Stimulated activated CD4-positive, alpha-beta T cell treated with anti-CD3 and anti-CD28 coated beads, TNF-alpha, amount 100 ng/mL, for 24 hours (primary cell): ENCODE results near the gene CA5A.

Source experiments
- DNase-seq, 3 experiments: peaks; one replicate each; pipeline ENCODE4 v3.0.0-alpha.2; 2020; ENCODE audit warnings: low read depth in 3 of 3

Gene CA5A

DNA sequence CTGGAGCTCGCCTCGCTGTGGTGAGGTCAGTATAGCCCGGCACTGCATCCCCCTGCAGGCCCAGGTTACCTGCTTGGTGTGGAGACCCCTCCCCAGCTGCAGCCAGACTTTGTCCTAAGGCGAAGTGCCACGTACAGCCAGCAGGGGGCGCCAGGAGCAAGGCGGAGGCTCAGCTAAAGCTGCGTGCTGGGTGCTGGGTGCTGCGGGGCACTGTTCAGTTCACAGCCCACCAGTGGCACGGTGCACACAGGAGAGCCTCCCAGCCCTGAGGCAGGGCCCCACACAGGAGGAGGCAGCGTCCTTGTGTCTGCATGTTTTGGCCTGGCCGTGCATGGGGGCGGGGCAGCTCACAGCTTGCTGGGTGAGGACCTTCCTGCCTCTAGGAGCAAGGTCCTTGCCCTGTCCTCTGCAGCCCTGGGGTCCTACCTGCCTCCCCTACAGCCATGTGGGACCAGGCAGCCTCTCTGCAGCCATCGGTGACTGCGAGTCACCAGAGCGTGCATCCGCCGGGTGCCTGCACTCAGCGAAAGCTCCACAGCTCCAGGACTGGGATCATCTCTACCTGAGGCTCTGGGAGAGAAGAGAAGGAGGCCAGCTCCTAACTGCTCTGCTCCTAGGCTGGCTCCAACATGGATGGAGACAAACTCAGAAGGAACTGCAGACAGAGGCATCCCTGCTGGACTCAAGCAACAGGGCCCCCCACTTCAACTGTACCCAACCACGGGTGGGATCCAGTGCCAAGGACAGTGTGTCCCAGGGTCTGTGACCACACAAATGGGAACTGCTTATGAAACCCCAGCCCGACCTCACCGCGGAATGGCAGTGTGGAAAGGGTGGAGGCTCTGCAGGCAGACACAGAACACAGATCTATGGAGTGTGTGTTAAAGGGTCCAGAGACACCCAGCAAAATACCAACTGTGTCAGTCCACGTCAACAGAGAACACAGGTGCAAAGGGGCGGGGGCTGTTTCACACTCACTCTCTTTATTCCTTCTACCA lies 86.0 kb downstream of the CA5A start:
- DNase-seq: peak; percentile 48 to 66 (median 48)

DNA sequence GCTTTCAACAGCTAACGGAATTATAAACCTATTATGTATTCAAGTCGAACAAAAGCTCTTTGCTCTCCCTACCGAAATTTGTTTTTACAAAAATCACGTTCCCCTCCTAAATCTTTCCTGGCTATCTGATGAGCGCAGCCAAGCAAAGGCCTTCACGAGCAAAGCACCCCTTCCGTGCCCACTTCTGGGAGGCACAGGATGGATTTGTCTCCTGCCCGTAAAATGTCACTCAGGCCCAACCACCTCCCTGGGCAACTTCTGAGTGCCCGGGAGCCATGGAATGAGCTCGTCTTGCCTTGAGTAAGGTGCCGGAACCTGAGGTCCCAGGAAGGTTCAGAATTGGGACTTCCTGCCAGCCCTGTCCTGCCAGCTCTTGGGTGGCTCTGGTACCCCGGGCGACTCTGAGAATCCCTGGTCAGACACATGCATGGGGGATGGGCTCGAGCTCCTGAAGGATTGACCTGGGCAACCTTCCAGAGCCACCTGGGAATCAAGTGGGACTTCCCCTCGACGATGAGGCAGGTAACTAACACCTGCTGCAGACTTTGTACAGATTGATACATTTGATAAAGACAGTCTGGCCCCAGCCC lies 86.8 kb downstream of the CA5A start:
- DNase-seq: no peak

DNA sequence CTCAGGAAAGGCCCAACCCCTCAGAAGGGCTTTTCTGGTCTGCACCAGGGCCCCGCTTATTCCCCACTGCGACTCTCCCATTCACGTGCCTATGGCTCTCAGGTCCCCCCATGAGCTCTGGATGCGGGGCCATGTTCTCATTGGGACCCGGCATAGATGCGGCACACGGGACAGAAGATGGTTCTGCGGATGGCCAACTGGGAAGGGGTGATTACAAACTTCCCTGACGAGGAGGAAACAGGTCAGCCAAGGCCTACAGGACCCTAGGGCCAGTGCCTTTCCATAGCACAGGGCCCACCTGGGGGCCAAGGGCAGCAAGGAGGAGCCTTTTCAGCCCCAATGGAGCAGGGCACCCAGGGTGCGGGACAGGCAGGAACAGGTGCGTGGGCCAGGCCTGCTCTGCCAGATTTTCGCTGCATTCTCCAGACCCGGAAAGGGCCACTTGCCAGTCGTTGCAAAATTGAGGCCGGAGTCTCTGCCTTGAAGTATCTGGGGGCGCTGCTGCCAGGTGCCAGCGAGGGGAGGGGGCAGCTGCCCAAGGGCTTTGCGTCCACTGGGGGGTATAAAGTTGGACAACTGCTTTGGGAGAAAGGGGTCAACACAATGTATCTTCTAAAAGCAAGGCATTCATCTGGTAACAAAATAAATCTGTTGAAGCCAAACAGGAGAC lies 87.5 kb downstream of the CA5A start:
- no peak for DNase-seq

DNA sequence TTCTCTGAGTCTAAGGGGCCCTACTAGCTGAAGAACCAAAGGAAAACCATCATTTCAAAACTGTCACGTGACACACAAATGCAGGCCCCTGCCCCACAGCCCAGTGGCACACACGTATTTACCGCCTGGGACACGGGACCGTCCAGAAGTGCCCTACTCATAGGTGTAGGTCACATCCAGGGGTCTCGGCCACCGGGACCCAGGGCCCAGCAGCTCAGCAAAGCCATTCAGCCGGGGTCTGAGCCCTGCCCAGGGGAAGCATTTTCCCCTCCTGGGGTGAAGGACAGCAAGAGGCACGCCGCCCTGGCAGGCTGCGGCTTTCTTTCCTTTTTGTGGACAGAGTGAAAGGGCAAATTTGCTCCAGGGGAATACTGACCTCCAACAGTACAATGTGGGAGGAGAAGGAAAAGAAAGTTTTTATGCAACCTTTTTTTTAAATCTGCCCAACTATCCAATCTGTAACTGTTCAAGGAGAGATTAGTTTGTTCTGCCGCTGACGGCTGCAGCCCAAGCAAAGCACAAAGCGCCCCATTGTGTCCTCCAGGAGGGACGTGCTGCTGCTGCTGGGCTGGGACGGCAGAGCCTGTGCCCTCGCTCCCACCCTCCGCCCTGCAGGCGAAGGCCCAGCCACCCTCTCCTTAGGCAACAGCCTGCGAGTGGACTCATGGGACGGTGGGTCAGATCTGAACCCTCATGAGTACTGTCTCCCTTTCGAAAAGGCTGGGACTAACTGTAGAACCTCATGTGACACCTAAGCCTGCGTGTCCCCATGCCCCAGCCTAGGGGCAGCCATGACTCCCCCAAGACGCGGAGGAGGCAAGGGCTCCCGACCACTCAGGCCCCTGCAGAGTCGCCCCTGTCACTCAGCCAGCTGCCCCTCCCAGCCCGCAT lies 88.3 kb downstream of the CA5A start:
- DNase-seq: no peak

DNA sequence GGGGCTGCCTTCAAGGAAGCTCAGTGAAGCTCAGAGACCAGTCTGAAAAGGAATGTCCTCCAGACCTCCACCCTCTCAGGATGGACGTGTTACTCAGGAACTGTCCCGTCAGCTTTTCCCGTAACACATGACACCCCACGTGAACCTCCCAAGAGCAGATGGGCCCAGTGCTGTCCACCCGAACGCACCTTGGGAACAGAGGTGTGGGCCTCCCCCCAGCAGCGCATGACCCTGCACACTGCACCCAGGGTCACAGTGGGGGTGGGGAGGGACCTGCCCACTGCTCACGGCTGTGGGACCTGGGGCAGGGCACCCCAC lies 88.9 kb downstream of the CA5A start:
- DNase-seq: no peak

DNA sequence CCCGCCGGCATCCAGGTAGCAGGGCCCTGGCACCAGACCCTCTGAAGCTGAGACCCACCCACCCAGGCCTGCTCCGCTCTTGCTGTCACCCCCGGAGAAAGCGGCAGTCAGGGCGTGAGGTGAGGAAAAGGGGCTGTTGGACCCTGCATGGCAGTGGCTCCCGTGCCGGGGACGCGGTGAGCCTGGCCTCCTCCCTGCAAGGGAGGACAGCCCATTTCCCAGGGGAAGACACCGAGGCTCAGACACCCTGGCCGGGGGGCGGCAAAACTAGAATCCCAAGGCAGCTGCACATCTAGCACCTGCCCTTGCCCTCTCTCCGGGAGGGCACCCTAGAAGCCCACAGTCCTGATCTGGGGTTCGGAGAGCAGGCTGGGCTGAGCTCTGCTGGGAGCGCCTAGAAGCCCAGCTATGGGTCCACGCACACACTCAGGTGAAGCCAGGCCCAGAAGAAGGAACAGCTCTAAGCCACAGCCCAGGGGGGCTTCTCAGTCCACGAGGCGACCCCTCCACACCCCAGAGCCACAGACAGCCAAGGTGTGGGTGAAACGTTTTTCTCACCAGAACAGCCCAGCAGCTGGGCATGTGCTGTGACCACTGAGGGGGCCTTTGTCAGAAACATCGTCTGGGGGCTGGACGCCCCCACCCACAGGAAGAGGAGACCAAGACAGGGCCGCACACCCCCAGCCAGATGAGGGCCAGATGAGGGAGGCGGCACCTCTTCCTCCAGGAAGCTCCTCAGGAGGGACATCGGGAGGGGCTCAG lies 89.4 kb downstream of the CA5A start:
- no peak for DNase-seq

DNA sequence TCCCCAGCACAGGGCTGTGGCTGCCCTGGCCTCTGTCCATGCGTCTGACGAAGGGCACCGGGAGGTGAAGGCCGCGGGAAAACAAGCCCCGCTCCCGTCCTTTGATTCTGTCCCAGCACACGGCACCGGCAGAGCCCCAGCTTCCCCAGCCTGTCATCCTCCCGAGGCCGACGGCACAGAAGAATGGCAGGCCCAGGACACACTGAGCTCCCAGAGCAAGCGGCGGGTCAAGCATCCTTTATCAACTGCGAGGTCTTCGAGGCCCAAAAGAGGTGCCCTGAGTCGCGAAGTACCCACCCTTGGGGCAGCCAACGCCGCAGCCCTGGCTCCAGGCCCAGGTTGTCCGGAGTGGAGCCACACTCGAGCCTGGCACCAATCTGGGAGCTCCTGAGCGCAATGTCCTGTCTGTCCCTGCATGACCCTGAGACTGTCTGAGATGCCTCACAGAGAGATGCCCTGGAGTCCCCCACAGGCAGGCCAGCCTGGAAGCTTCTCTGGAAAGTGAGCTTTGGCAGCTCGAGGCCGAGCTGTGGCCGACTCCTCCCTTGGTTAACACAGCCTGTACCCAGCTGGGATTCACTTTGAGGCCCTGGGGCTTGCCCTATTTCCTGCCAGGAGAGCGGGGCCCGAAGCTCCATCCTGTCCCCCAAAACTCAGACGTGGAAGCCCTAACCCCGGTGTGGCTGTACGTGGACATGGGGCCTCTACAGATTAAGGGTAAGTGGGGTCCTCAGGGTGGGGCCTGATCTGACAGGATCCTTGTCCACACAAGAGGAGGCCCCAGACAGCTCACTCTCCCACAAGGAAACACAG lies 90.3 kb downstream of the CA5A start:
- no peak for DNase-seq

DNA sequence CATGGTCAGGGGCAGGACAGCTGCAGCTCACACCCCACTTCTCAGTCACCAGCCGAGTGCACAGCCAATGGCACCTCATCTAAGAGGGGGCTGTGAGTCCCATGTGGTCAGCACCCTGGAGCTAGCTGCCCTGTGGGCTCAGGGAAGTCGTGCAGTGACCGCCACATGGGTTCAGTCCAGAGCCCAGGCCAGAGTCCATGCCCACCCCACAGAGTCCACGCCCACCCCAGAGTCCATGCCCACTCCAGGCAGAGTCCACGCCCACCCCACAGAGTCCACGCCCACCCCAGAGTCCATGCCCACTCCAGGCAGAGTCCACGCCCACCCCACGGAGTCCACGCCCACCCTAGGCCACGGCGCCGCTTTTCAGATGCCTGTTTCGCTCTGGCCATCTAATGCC lies 91.1 kb downstream of the CA5A start:
- DNase-seq: no peak

DNA sequence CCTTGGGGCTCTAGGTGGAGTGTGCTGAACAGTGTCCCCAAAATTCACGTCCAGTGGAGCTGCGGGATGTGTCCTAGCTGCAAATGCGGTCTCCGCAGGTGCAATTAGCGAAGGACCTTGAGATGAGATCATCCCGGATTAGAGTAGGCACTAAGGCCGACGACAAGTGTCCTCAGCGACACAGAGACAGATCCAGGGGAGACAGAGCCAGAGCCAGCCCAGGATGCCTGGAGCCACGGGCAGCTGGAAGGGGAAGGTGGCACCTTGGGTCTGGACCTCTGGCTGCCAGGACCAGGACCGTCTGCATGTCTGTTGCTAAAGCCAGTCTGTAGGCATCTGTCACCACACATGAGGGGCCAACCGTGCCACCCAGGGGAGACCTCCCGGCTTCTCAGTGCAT lies 91.5 kb downstream of the CA5A start:
- no peak for DNase-seq

DNA sequence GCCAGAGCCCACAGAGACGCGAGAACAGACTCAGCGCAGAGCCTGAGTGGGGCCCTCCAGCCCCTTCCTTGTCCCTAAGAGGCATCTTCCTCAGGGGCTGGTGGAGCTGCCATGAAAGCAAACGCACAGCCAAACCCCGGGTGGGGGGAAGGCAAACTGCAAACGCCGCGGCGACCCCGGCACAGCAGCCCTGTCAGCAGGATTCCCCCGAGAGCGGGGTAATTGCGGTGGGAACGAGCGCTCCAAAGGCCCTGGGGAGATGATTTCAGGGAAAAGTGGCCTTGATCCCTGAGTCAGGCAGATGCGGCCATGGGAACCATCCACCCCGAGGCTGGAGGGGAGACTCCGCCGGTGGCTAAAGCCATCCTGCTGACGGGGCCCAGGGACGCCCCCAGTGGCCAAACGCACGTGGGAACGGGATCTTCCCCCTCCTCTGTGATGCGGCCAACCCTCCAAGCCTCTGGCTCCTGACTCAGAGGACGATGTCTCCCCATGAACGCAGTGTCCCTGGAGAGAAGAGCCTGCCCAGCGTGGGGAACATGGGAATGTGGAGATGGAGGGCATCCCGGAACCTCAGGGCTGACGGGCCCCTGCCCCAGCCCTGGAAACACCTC lies 92.1 kb downstream of the CA5A start:
- no peak for DNase-seq

DNA sequence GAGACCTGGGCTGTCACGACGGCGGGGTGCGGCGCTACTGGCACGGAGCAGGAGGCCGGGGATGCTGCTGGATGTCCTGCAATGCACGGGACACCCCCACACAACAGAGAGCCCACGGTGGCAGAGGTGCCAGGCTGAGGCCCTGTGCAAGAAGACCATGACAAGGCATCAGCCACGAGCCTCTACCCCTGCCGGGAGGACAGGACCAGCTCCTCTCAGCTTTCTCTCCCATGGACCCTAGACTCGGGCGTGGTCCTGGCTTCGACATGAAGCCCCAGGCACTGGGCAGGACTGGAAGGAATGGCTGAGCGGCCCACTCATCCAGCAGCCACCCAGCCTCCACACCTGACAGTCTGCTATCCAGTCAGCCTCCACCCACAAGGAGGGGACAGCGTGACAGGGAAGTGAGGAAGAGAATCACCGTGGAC lies 92.6 kb downstream of the CA5A start:
- no peak for DNase-seq

DNA sequence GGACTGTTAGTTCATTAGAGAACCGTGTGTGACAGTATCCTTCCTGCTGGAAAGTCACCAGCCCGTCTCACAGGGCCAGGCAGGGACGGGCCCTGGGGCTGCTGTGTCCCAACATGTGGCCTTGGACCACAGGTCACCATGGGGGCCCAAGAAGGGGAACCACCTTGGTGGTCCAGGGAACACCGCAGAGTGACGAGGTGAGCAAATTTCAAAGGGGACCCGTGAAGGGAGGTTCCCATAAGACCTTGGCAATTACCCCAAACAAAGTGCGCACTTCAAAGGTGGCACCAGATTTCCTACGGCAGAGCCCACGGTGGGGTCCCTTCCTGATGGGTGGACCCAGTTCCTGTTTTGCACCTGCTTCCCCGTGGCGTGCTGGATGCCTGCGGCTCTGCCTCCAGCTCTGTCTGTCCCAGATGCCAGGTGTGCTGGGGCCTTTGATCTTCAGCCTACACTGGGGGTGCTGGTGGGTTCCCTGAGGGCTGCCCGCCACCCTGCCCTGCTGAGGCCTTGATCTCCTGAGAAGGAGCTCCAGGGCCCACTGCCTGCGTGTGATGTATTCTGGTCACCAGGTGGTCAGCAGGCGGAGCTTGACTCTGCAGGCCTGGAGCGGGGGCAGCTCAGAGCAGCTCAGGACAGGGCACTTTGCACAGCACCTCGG lies 94.0 kb downstream of the CA5A start:
- no peak for DNase-seq

DNA sequence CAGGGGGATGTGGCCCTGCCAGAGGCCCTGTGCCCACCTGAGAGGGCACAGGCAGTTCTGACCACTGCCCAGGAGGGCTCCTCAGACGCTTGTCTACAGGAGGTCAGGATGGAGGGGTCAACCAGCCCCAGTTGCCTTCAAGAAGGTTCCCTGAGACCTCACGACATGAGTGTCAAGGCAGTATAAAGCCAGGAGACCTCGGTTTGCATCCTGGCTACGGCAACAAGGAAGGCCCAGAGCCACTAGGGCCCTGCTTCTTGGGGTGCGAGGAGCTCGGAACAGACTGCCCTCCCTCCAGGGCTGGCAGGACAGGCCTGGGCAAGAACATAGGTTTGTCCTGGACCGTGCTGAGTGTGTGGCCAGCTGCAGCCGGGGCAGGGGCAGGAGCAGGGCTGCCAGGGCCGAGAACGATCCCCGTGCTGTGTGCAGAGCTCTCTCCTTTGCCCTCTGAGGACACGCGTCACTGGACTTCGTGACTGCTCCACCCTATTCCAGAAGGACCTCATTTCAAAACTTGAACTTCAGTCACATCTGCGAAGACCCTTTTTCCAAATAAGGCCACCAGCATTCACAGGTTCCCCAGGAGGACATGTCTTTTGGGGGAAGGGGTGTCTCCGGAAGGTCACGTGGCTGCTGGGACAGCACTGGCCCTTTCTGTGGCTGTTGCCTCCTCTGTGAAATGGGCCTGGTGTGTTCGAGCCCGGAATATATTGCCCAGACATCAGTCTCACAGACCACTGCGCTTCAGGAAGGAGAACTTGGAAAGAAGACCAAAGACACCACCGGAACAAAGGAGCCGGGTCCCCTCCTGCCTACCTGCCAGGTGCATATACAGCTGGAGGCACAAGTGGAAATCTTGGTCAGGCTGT lies 94.8 kb downstream of the CA5A start:
- no peak for DNase-seq

DNA sequence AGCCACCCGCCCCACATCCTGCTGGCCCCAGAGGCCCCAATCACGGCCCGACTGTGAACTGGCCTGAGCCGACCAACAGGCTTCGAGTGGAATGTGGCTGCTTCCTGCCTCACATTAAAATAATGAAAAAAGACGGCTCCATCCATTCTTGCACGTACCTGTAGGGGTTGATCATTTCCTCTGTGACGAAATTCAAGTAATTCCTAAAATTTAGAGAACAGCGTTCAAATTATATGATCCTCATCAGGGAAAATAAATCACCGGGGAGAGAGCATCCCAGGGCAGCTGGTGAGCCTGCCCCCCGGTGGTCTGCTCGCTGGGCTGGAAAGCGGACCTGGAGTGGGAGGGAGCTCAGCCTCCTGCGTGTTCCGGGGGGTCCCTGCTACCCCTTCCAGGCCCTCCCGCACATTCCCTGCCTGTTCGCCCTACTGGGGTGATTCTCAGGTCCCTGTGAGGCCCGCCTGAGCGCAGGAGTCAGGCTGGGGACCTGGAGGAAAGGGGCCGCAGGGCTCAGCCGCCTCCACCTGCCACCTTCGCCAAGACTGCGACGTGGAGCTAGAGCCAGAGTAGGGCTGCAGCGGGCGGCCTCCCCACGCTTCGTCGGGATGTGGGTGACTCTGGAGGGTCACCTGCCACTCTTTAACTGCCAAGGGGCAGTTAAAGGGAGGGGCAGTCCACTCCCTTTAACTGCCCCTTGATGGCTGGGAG lies 95.9 kb downstream of the CA5A start:
- DNase-seq: no peak

DNA sequence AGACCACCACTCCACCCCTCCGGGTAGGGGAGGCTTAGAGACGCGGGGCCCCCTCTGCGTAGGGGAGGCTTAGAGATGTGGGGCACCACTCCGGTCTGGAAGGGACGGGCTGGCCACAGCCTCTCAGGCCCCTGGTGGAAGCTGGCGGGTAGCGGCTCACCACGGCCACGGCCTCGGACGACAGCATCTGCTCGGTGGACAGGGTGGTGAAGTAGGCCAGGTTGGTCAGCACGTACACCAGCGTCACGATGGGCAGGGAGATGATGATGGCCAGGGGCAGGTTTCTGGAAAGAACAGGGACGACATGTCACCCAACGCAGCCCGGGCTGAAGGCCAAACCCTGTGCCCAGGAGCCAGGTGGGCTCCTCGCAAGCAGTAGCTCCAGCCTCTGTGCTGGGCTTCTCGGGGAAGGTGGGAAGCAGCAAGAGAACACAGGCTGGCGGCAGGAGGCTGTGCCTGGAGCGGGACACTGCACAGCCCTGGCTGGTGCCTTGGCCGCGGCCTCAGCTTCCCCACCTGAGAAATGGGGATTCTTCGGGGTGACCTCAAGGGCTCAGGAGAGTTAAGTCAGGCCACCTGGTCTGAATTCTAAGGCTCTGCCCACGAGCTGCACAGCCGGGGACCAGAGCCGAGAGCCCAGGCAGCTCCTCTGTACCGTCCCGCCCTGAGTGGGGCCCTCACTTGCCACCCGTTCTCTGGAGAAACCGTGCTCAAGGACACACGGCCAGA lies 96.6 kb downstream of the CA5A start:
- no peak for DNase-seq

DNA sequence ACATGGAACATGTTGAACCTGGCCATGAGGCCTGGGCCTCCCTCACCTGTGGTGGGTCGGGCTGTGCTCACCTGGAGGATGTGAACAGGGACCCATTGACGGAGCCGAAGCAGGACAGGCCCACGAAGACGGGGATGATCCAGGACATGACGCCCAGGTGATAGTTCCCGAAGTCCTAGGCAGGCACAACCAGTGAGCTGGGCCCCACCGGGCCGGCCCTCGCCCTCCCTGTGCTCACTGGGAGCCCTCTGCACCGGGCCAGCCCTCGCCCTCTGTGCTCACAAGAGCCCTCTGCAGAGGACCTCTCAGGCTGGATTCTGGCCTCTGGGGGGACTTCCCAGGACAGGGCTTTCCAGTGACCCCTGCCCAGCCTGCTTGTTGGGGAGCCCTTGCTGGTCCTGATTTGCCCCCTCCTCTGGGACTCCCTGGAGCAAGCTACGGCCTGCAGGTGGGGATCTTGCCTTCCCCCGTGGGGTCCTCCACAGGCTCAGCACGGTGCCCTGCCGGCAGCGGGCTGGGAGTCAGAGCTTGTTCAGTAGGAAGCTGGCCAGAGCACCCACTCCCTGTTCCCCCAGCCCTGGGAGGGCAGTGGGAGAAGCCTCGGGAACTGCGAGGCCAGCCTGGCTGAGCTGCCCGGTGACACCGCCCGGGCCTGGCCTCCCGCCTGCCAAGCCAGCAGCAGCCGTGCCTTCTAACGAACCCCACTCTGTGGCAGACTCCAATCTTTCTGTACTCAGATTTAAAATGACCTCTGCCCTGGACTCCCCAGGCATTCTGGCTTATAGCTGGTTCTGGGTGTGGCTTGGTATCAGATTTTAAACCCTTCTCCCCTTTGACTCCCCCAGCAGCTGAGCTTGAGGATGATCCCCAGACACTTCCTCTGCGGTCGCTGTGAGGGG lies 97.4 kb downstream of the CA5A start:
- no peak for DNase-seq
